ENCODE measurements around the gene SLC13A3. TPM values are rescaled to one million over a fixed set of nuclear protein-coding genes. Genes with fewer than 3 reads are reported as not detected.

SLC13A3 gene
- polyA plus RNA-seq, 2 of the 4 experiments (the other 2 are of a cell fraction), result 0.19 TPM; not detected in 1

DNA sequence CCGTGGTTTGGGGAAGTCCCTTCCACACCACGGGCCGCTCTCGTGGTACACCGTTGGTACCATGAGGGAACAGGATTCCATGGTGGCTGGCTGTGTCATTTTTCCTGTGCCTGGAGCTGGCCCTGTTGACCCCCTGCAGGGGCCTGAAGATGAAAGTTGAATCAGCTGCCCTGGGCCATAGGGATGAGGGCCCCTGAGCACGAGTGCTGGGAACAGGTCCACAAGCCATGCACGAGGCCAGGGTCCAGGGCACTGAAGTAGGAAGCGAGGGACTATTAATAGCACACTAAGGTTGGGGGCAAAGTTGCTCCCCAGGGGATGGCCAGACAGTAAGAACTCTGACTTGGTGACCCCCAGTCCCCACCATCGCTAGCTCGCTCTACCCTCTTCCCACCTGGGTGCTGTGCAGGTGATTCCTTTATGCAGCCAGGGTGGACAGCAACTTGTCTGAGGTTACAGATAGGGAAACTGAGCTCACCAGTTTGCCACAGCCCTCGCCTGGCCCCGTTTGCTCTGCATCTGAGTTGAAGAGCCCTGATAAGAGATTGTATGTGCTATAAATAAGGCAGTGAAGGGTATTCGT lies 46.6 kb downstream of the SLC13A3 start:
- H3K4me3 ChIP-seq, result no peak overlapping the region
- FAIRE-seq, result no peak
- ChIA-PET POLR2A (no interaction called here), CTCF (interaction anchor here (0.6 to 1.5 kb wide), 5 partner anchors 9 to 119 kb away, joined by 3 to 5 read pairs (median 4); no protein-coding TSS in a partner anchor)
- H3K27ac ChIP-seq, result no peak overlapping the region
- no peak for DNase-seq (ENCODE audit: low read depth in 1 of 2, low spot score in 1 of 2)
- no peaks in the 10 kb centered on the region for H3K4me1 ChIP-seq
- 34% methylated on average over 12 of the region's 13 CpGs for WGBS (ENCODE audit: missing lambda C conversion rate)
- H3K9me3 ChIP-seq, result no peaks in the 10 kb centered on the region
- no peak overlapping the region for H3K4me2 ChIP-seq
- no peak for TF ChIP-seq CBX8 (IDR thresholded peaks at IDR 0.05)
- TF ChIP-seq ZNF302 (CRISPR knock-in tag; IDR thresholded peaks at IDR 0.05), result no peak
- no peak for TF ChIP-seq KDM5A (IDR thresholded peaks at IDR 0.05)
- no peak for TF ChIP-seq CTCF (IDR thresholded peaks at IDR 0.05)
- TF ChIP-seq, protein P1, sequence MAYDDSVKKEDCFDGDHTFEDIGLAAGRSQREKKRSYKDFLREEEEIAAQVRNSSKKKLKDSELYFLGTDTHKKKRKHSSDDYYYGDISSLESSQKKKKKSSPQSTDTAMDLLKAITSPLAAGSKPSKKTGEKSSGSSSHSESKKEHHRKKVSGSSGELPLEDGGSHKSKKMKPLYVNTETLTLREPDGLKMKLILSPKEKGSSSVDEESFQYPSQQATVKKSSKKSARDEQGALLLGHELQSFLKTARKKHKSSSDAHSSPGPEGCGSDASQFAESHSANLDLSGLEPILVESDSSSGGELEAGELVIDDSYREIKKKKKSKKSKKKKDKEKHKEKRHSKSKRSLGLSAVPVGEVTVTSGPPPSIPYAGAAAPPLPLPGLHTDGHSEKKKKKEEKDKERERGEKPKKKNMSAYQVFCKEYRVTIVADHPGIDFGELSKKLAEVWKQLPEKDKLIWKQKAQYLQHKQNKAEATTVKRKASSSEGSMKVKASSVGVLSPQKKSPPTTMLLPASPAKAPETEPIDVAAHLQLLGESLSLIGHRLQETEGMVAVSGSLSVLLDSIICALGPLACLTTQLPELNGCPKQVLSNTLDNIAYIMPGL (CRISPR knock-in tag; IDR thresholded peaks at IDR 0.05; ENCODE audit: borderline replicate concordance), result no peak
- TF ChIP-seq, protein P2, sequence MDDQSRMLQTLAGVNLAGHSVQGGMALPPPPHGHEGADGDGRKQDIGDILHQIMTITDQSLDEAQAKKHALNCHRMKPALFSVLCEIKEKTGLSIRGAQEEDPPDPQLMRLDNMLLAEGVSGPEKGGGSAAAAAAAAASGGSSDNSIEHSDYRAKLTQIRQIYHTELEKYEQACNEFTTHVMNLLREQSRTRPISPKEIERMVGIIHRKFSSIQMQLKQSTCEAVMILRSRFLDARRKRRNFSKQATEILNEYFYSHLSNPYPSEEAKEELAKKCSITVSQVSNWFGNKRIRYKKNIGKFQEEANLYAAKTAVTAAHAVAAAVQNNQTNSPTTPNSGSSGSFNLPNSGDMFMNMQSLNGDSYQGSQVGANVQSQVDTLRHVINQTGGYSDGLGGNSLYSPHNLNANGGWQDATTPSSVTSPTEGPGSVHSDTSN (IDR thresholded peaks at IDR 0.05), result no peak
- no peak for TF ChIP-seq NFE2L2 (conservative IDR thresholded peaks at IDR 0.05; ENCODE audit: low read length)
- TF ChIP-seq, protein P3, sequence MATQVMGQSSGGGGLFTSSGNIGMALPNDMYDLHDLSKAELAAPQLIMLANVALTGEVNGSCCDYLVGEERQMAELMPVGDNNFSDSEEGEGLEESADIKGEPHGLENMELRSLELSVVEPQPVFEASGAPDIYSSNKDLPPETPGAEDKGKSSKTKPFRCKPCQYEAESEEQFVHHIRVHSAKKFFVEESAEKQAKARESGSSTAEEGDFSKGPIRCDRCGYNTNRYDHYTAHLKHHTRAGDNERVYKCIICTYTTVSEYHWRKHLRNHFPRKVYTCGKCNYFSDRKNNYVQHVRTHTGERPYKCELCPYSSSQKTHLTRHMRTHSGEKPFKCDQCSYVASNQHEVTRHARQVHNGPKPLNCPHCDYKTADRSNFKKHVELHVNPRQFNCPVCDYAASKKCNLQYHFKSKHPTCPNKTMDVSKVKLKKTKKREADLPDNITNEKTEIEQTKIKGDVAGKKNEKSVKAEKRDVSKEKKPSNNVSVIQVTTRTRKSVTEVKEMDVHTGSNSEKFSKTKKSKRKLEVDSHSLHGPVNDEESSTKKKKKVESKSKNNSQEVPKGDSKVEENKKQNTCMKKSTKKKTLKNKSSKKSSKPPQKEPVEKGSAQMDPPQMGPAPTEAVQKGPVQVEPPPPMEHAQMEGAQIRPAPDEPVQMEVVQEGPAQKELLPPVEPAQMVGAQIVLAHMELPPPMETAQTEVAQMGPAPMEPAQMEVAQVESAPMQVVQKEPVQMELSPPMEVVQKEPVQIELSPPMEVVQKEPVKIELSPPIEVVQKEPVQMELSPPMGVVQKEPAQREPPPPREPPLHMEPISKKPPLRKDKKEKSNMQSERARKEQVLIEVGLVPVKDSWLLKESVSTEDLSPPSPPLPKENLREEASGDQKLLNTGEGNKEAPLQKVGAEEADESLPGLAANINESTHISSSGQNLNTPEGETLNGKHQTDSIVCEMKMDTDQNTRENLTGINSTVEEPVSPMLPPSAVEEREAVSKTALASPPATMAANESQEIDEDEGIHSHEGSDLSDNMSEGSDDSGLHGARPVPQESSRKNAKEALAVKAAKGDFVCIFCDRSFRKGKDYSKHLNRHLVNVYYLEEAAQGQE (IDR thresholded peaks at IDR 0.05), result no peak
- TF ChIP-seq JUN (IDR thresholded peaks at IDR 0.05), result no peak
- TF ChIP-seq CHD2 (IDR thresholded peaks at IDR 0.05; ENCODE audit: low read length, partially characterized antibody), result no peak
- TF ChIP-seq TFCP2L1 (CRISPR knock-in tag; IDR thresholded peaks at IDR 0.05), result no peak
- TF ChIP-seq CHD4 (IDR thresholded peaks at IDR 0.05; ENCODE audit: borderline replicate concordance), result no peak
- no peak for TF ChIP-seq RFX5 (IDR thresholded peaks at IDR 0.05)
- TF ChIP-seq EHMT2 (IDR thresholded peaks at IDR 0.05; ENCODE audit: low read depth), result no peak
- TF ChIP-seq BCL3 (IDR thresholded peaks at IDR 0.05), result no peak
- TF ChIP-seq ZFP36 (IDR thresholded peaks at IDR 0.05; ENCODE audit: borderline replicate concordance, partially characterized antibody), result no peak
- TF ChIP-seq PHF8 (IDR thresholded peaks at IDR 0.05; ENCODE audit: borderline replicate concordance, low read depth), result no peak
- no peak for TF ChIP-seq SREBF2 (IDR thresholded peaks at IDR 0.05)
- no peak for ATAC-seq
